Loucy (cell line): ENCODE results near the gene TMED7.

ENCODE experiments used
- H2AFZ ChIP-seq: fragments of 200-600 bp; sonication (generic); 2 replicates; pipeline ENCODE4 v1.6.0; 2016; ENCODE audit warnings: antibody characterized with exemption, mild to moderate bottlenecking, low read length, moderate library complexity
- H3F3A ChIP-seq: fragments of 200-600 bp; 2 replicates; pipeline ENCODE4 v1.6.0; 2016; ENCODE audit warnings: antibody characterized with exemption, low read depth, mild to moderate bottlenecking
- H3K27me3 ChIP-seq: fragments of 200-600 bp; sonication (generic); 2 replicates; pipeline ENCODE4 v1.6.1; 2014; ENCODE audit warnings: low read length, mild to moderate bottlenecking; ENCODE audit not compliant: insufficient read depth, poor library complexity, severe bottlenecking
- H3K36me3 ChIP-seq: fragments of 200-600 bp; sonication (generic); 2 replicates; pipeline ENCODE4 v1.6.1; 2016; ENCODE audit warnings: low read length; ENCODE audit not compliant: insufficient read depth
- H3K4me1 ChIP-seq: fragments of 200-600 bp; sonication (generic); 2 replicates; pipeline ENCODE4 v1.5.1; 2014; ENCODE audit warnings: low read length, mild to moderate bottlenecking; ENCODE audit not compliant: insufficient read depth, poor library complexity, severe bottlenecking
- H3K4me2 ChIP-seq: fragments of 200-600 bp; sonication (generic); 2 replicates; pipeline ENCODE4 v1.6.0; 2014; ENCODE audit warnings: antibody characterized with exemption, low read length, low read depth, mild to moderate bottlenecking; ENCODE audit not compliant: poor library complexity, severe bottlenecking
- H3K4me3 ChIP-seq: fragments of 200-600 bp; sonication (generic); 2 replicates; pipeline ENCODE4 v1.5.1; 2014; ENCODE audit warnings: low read length, mild to moderate bottlenecking, mixed read lengths; ENCODE audit not compliant: poor library complexity, severe bottlenecking
- H3K79me2 ChIP-seq: fragments of 200-600 bp; sonication (generic); 2 replicates; pipeline ENCODE4 v1.6.1; 2014; ENCODE audit warnings: low read length; ENCODE audit not compliant: insufficient read depth
- H3K9ac ChIP-seq: fragments of 200-600 bp; sonication (generic); 2 replicates; pipeline ENCODE4 v1.6.0; 2014; ENCODE audit warnings: mild to moderate bottlenecking, low read depth, low read length, moderate library complexity; ENCODE audit not compliant: poor library complexity, severe bottlenecking
- H3K9me2 ChIP-seq: fragments of 200-600 bp; sonication (generic); replicated peaks from 2 replicates; pipeline ENCODE4 v1.6.1; 2016; ENCODE audit warnings: low read depth, low read length, mixed read lengths
- H3K9me3 ChIP-seq: fragments of 200-600 bp; sonication (generic); 2 replicates; pipeline ENCODE4 v1.6.1; 2014; ENCODE audit warnings: mild to moderate bottlenecking, antibody characterized with exemption, low read length, low read depth; ENCODE audit not compliant: insufficient read depth
- H4K20me1 ChIP-seq: fragments of 200-600 bp; sonication (generic); 2 replicates; pipeline ENCODE4 v1.6.0; 2014; ENCODE audit warnings: antibody characterized with exemption, low read length, mild to moderate bottlenecking; ENCODE audit not compliant: insufficient read depth, poor library complexity, severe bottlenecking
- EZH2phosphoT487 ChIP-seq: fragments of 200-600 bp; IDR thresholded peaks from 2 replicates; pipeline ENCODE4 v1.6.1; 2018; ENCODE audit warnings: antibody characterized with exemption, mild to moderate bottlenecking, moderate library complexity, borderline replicate concordance
- TF ChIP-seq, protein P1 (sequence below): fragments of 200-600 bp; sonication (generic); conservative IDR thresholded peaks from 2 replicates; pipeline ENCODE4 v1.5.1; 2014; ENCODE audit warnings: mild to moderate bottlenecking, antibody characterized with exemption, low read length

TMED7 gene

DNA sequence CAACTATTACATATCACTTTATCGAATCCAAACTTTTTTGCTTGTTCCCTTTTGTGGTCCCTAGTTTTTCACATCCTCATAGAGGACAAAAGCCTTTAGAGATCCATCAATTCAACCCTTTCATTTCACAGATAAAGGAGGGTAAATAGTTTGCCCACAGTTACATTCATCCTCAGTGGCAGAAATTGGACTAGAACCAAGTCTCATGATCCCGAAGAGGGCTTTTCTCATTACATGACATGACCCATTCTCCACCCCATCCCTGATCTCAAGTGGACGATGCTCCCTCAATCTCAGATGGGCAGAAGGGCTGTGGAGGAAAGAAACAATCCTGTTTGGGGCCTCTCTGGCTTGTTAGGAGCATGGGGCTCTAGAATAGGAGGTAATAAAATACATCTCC, 46.6 kb downstream of the TMED7 start:
- H3K9ac ChIP-seq = no peak overlapping the region
- H3K79me2 ChIP-seq = no peaks in the 10 kb centered on the region
- no peaks in the 10 kb centered on the region for H3K9me3 ChIP-seq
- H4K20me1 ChIP-seq = no peaks in the 10 kb centered on the region
- no peak overlapping the region for H2AFZ ChIP-seq
- no peaks in the 10 kb centered on the region for H3K9me2 ChIP-seq
- H3F3A ChIP-seq = no peaks in the 10 kb centered on the region
- H3K36me3 ChIP-seq = no peaks in the 10 kb centered on the region
- TF ChIP-seq, protein P1, sequence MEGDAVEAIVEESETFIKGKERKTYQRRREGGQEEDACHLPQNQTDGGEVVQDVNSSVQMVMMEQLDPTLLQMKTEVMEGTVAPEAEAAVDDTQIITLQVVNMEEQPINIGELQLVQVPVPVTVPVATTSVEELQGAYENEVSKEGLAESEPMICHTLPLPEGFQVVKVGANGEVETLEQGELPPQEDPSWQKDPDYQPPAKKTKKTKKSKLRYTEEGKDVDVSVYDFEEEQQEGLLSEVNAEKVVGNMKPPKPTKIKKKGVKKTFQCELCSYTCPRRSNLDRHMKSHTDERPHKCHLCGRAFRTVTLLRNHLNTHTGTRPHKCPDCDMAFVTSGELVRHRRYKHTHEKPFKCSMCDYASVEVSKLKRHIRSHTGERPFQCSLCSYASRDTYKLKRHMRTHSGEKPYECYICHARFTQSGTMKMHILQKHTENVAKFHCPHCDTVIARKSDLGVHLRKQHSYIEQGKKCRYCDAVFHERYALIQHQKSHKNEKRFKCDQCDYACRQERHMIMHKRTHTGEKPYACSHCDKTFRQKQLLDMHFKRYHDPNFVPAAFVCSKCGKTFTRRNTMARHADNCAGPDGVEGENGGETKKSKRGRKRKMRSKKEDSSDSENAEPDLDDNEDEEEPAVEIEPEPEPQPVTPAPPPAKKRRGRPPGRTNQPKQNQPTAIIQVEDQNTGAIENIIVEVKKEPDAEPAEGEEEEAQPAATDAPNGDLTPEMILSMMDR = no peak
- TF ChIP-seq EZH2phosphoT487 = no peak
- no peaks in the 10 kb centered on the region for H3K4me1 ChIP-seq
- no peak overlapping the region for H3K4me2 ChIP-seq
- no peaks in the 10 kb centered on the region for H3K27me3 ChIP-seq
- H3K4me3 ChIP-seq = no peak overlapping the region

DNA sequence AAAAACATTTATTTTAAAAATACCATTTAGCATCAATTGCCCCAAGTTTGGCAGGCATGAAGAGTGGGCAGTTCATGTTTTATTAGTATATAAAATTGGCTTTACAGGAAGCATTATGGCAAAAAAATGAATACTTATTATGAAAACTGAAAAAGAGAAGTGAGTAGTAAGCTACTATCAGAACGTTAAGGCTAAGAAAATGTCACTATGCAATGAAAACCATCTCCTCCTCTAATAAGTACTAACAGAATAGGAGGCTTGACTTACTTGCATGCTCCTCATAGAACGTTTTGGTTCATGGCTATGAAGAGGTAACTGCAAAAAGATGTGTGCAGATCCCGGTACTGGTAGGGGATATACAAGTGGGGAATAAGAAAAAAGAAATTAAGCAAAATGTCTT, 47.2 kb downstream of the TMED7 start:
- Histone ChIP-seq H3K9me3 (no peaks in the 10 kb centered on the region), H3K27me3 (no peaks in the 10 kb centered on the region), H3K4me3 (no peak overlapping the region), H3K4me2 (no peak overlapping the region), H3K4me1 (no peaks in the 10 kb centered on the region), H3F3A (no peaks in the 10 kb centered on the region), H3K79me2 (no peaks in the 10 kb centered on the region), H2AFZ (no peak overlapping the region), H3K9me2 (no peaks in the 10 kb centered on the region), H4K20me1 (no peaks in the 10 kb centered on the region), H3K36me3 (no peaks in the 10 kb centered on the region), H3K9ac (no peak overlapping the region)
- TF ChIP-seq, protein P1 = no peak
- TF ChIP-seq EZH2phosphoT487 = no peak

DNA sequence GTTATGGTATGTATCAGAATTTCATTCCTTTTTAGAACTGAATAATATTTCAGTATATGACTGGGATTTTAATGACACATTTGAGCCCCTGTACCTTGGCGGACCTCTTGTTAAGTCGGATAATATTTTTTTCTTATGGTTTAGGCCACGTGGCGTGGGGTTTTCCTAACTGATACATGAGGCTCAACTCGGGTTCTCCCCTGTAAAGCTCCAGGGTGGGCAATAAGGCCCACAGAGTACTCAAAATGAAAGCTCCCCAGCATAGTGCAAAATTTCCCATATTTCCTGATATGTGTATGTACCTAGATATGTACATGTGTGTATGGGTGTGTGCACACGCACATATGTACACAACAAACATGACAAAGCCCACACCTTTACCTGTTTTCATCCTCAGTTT, 48.1 kb downstream of the TMED7 start:
- H3K27me3 ChIP-seq = no peaks in the 10 kb centered on the region

More for the DNA sequence above, 48.1 kb downstream of the TMED7 start:
- Histone ChIP-seq H3K4me1 (no peaks in the 10 kb centered on the region), H3K9me2 (no peaks in the 10 kb centered on the region), H3K79me2 (no peaks in the 10 kb centered on the region), H3K4me2 (no peak overlapping the region), H3K4me3 (no peak overlapping the region), H2AFZ (no peak overlapping the region), H3K36me3 (no peaks in the 10 kb centered on the region), H3F3A (no peaks in the 10 kb centered on the region), H3K9me3 (no peaks in the 10 kb centered on the region), H3K9ac (no peak overlapping the region), H4K20me1 (no peaks in the 10 kb centered on the region)
- TF ChIP-seq EZH2phosphoT487 = no peak
- TF ChIP-seq, protein P1 = no peak
